Endothelial cell of umbilical vein (primary cell): Measurements from ENCODE around the gene MELTF. TPM values are rescaled to one million over a fixed set of nuclear protein-coding genes. Genes with fewer than 3 reads are reported as not detected.

Source experiments
- BruUV-seq: library from RNA; stranded (reverse); fragments of 400-500 nt; replicated peaks from 2 replicates; lab custom pipeline; 2021; lab: Mats Ljungman, UMichigan
- CTCF ChIA-PET: fragments of 300-600, 350-600 bp; sonication (Branson Sonifier 250); formaldehyde crosslinking; loops from one replicate; lab custom pipeline; 2021; ENCODE audit warnings: antibody characterized with exemption, inconsistent platforms; lab: Charles Lee
- POLR2A ChIA-PET: fragments of 300-600, 350-600 bp; sonication (Branson Sonifier 250); formaldehyde crosslinking; loops from one replicate; lab custom pipeline; 2021; ENCODE audit warnings: antibody characterized with exemption, inconsistent platforms; lab: Charles Lee
- DNase-seq: peaks from one replicate; pipeline ENCODE4 v3.0.0-alpha.2; 2011; ENCODE audit warnings: low read depth, low spot score
- FAIRE-seq: peaks from 2 replicates; lab custom pipeline; 2011; peaks lifted over from hg19 to GRCh38; lab: Jason Lieb, UNC
- H2AFZ ChIP-seq: 2 replicates; pipeline ENCODE4 v1.6.0; 2012; ENCODE audit warnings: low read depth, low read length, control low read depth, inconsistent platforms
- H3K27ac ChIP-seq: 2 replicates; pipeline ENCODE4 v1.5.1; 2011; ENCODE audit warnings: low read depth, mild to moderate bottlenecking, control low read depth, low read length, moderate library complexity; ENCODE audit not compliant: insufficient read depth
- H3K27me3 ChIP-seq, 2 experiments: 2 replicates each; pipeline versions ENCODE4 v1.6.0 to v1.6.1; 2011; ENCODE audit warnings: low read length in 2 of 2, mixed read lengths in 1 of 2; ENCODE audit not compliant: control insufficient read depth in 2 of 2, insufficient read depth in 2 of 2
- H3K36me3 ChIP-seq, 2 experiments: 2 replicates in 1 of 2; 3 replicates in 1 of 2; pipeline ENCODE4 v1.5.1; 2011; ENCODE audit warnings: low read length in 2 of 2, mild to moderate bottlenecking in 1 of 2, moderate library complexity in 1 of 2; ENCODE audit not compliant: control insufficient read depth in 2 of 2, insufficient read depth in 2 of 2; ENCODE audit errors: extremely low read depth in 1 of 2
- H3K4me1 ChIP-seq: 3 replicates; pipeline ENCODE4 v1.5.1; 2011; ENCODE audit warnings: mild to moderate bottlenecking, low read length; ENCODE audit not compliant: control insufficient read depth, insufficient read depth; ENCODE audit errors: extremely low read depth
- H3K4me2 ChIP-seq: 2 replicates; pipeline ENCODE4 v1.6.1; 2011; ENCODE audit warnings: low read length, control low read depth, mixed read lengths; ENCODE audit not compliant: insufficient read depth
- H3K4me3 ChIP-seq, 3 experiments: fragments of 200-600 bp in 1 of 3; sonication (generic), shearing (Covaris generic) in 1 of 3; replicated peaks in 1 of 3; 2 replicates each; pipeline ENCODE4 v1.5.1; 2011 to 2016; ENCODE audit warnings: control low read depth in 3 of 3, low read length in 3 of 3, mild to moderate bottlenecking in 2 of 3, inconsistent platforms in 1 of 3, low read depth in 1 of 3, moderate library complexity in 1 of 3; ENCODE audit not compliant: insufficient read depth in 1 of 3
- H3K79me2 ChIP-seq: 2 replicates; pipeline ENCODE4 v1.6.0; 2012; ENCODE audit warnings: low read length, inconsistent platforms; ENCODE audit not compliant: control insufficient read depth, insufficient read depth
- H3K9ac ChIP-seq: replicated peaks from 2 replicates; pipeline ENCODE3; 2011; ENCODE audit warnings: low read length, control low read depth; ENCODE audit not compliant: insufficient read depth; ENCODE audit errors: extremely low read depth
- H3K9me1 ChIP-seq: replicated peaks from 3 replicates; pipeline ENCODE4 v1.6.0; 2011; ENCODE audit warnings: mild to moderate bottlenecking, low read length; ENCODE audit not compliant: control insufficient read depth, insufficient read depth; ENCODE audit errors: extremely low read depth
- H3K9me3 ChIP-seq: replicated peaks from 2 replicates; pipeline ENCODE4 v1.5.1; 2012; ENCODE audit warnings: low read length, inconsistent platforms; ENCODE audit not compliant: control insufficient read depth, insufficient read depth
- H4K20me1 ChIP-seq: replicated peaks from 2 replicates; pipeline ENCODE3; 2011; ENCODE audit warnings: mild to moderate bottlenecking, low read length; ENCODE audit not compliant: control insufficient read depth, insufficient read depth; ENCODE audit errors: extremely low read depth
- EZH2 ChIP-seq: IDR thresholded peaks from 2 replicates; pipeline ENCODE4 v1.6.1; 2012; ENCODE audit warnings: borderline replicate concordance, low read depth, mild to moderate bottlenecking, moderate library complexity, low read length, inconsistent platforms; ENCODE audit not compliant: severe bottlenecking
- FOS ChIP-seq: IDR thresholded peaks from 2 replicates; pipeline ENCODE4 v1.6.1; 2011; ENCODE audit warnings: mild to moderate bottlenecking, low read length, moderate library complexity, borderline replicate concordance; ENCODE audit not compliant: insufficient read depth
- GATA2 ChIP-seq: IDR thresholded peaks from 2 replicates; pipeline ENCODE4 v1.7.0; 2011; ENCODE audit warnings: low read depth, mild to moderate bottlenecking, moderate library complexity, mixed read lengths, low read length; ENCODE audit not compliant: insufficient read length, insufficient read depth
- JUN ChIP-seq: IDR thresholded peaks from 2 replicates; pipeline ENCODE4 v1.6.1; 2011; ENCODE audit warnings: borderline replicate concordance, low read depth; ENCODE audit not compliant: insufficient read length, insufficient read depth
- MAX ChIP-seq: IDR thresholded peaks from 2 replicates; pipeline ENCODE4 v1.6.1; 2011; ENCODE audit not compliant: insufficient read depth, insufficient read length
- MYC ChIP-seq: IDR thresholded peaks from one replicate; pipeline ENCODE4 v1.6.1; 2011; ENCODE audit warnings: mild to moderate bottlenecking, low read depth, low read length
- POLR2A ChIP-seq: IDR thresholded peaks from 2 replicates; pipeline ENCODE4 v1.6.1; 2012; ENCODE audit warnings: low read depth, mild to moderate bottlenecking, control low read depth, low read length
- POLR2AphosphoS5 ChIP-seq: IDR thresholded peaks from 2 replicates; pipeline ENCODE4 v1.6.1; 2012; ENCODE audit warnings: low read depth, mild to moderate bottlenecking, control low read depth, low read length, moderate library complexity; ENCODE audit not compliant: insufficient read depth
- dilution Hi-C: fragments of 300-500 bp; cut with MboI; formaldehyde crosslinking; loops from one replicate; pipeline ENCODE4 v1.15.0; 2019; ENCODE audit warnings: low sequenced_read_pairs; ENCODE audit not compliant: extremely low pct_ligation_motif_present
- intact Hi-C: fragments of 100-400 bp; cut with micrococcal nuclease; formaldehyde crosslinking; loops from one replicate; pipeline ENCODE4 v1.10.0; 2022
- polyA plus RNA-seq, 4 experiments: library from polyadenylated mRNA; depleted of rRNA in 3 of 4; stranded (reverse) in 3 of 4; unstranded in 1 of 4; fragments of >200 nt; gene quantifications; 2 replicates each; pipeline versions ENCODE4 v1.2.1 to v1.2.3, GENCODE V29; 2011 to 2012; ENCODE audit warnings: missing spikeins in 1 of 4
- total RNA-seq: library from RNA; stranded (reverse); gene quantifications from 2 replicates; pipeline ENCODE4 v1.2.3, GENCODE V29; 2021
- TF ChIP-seq, protein P1 (sequence below), 2 donors: IDR thresholded peaks; 1 replicate in 1 of 2; 2 replicates in 1 of 2; pipeline ENCODE4 v1.5.1; 2011; ENCODE audit warnings: low read length in 2 of 2, mild to moderate bottlenecking in 2 of 2, moderate library complexity in 2 of 2, control low read depth in 1 of 2, inconsistent platforms in 1 of 2, low read depth in 1 of 2; ENCODE audit not compliant: insufficient read depth in 1 of 2; ENCODE audit errors: extremely low read depth in 1 of 2

MELTF gene
- total and polyA plus RNA-seq, 2 donors (not counting 3 experiments of a cell fraction or from before 2014, with no cell fraction given), result 0.59 to 2.3 TPM

- no TSS peak for BruUV-seq
- Histone ChIP-seq H3K79me2 (no peaks in the 10 kb centered on the region), H3K27me3 (no peaks in the 10 kb centered on the region), H4K20me1 (no peaks in the 10 kb centered on the region), H2AFZ (no peak overlapping the region), H3K36me3 (no peaks in the 10 kb centered on the region), H3K4me3 (no peak overlapping the region), H3K9me3 (no peaks in the 10 kb centered on the region), H3K27ac (no peak overlapping the region), H3K9ac (no peak overlapping the region), H3K4me2 (no peak overlapping the region), H3K4me1 (no peaks in the 10 kb centered on the region), H3K9me1 (no peaks in the 10 kb centered on the region)
- dilution Hi-C loops, result no loop called here
- TF ChIP-seq JUN, result no peak
- TF ChIP-seq POLR2AphosphoS5, result no peak
- TF ChIP-seq MYC, result no peak
- TF ChIP-seq MAX, result no peak
- TF ChIP-seq EZH2, result no peak
- no peak for TF ChIP-seq FOS
- TF ChIP-seq POLR2A, result no peak
- TF ChIP-seq GATA2, result no peak
- TF ChIP-seq, protein P1, sequence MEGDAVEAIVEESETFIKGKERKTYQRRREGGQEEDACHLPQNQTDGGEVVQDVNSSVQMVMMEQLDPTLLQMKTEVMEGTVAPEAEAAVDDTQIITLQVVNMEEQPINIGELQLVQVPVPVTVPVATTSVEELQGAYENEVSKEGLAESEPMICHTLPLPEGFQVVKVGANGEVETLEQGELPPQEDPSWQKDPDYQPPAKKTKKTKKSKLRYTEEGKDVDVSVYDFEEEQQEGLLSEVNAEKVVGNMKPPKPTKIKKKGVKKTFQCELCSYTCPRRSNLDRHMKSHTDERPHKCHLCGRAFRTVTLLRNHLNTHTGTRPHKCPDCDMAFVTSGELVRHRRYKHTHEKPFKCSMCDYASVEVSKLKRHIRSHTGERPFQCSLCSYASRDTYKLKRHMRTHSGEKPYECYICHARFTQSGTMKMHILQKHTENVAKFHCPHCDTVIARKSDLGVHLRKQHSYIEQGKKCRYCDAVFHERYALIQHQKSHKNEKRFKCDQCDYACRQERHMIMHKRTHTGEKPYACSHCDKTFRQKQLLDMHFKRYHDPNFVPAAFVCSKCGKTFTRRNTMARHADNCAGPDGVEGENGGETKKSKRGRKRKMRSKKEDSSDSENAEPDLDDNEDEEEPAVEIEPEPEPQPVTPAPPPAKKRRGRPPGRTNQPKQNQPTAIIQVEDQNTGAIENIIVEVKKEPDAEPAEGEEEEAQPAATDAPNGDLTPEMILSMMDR (IDR thresholded peaks at IDR 0.05; ENCODE audit: extremely low read depth in 1 of 2, insufficient read depth in 1 of 2, low read depth in 1 of 2, low read length in 2 of 2), result no peak
- DNase-seq (no peak), FAIRE-seq (no peak)
- POLR2A ChIA-PET, result no interaction called here
- CTCF ChIA-PET, result interaction anchor here (1.5 kb wide), 1 partner anchor 571 kb away, joined by 4 read pairs; no protein-coding TSS in a partner anchor
- intact Hi-C loops, result no loop called here
Observed at GRCh38 chr3:196997311-196997710, 32.3 kb downstream of the MELTF start.
